HepG2 (cell line): ENCODE measurements around the gene PCAT7. TPM values are rescaled to one million over a fixed set of nuclear protein-coding genes. Genes with fewer than 3 reads are reported as not detected.

ENCODE experiments used
- ARID3A ChIP-seq: IDR thresholded peaks from 2 replicates; pipeline ENCODE4 v1.6.1; 2012; ENCODE audit warnings: low read depth, low read length, improper control_type of control experiment
- CEBPZ ChIP-seq: IDR thresholded peaks from 2 replicates; pipeline ENCODE4 v1.6.1; 2012; ENCODE audit warnings: low read length, improper control_type of control experiment
- CREM ChIP-seq, 2 experiments: sonication (generic) in 1 of 2; formaldehyde crosslinking in 1 of 2; IDR thresholded peaks; 2 replicates each; pipeline versions ENCODE4 v1.4.0 to v1.6.1; 2016 to 2020; ENCODE audit warnings: antibody characterized with exemption in 1 of 2, mild to moderate bottlenecking in 1 of 2, missing genetic modification reagents in 1 of 2
- GFI1 ChIP-seq: sonication (generic); formaldehyde crosslinking; IDR thresholded peaks from 2 replicates; pipeline ENCODE4 v1.5.0; 2020; ENCODE audit warnings: missing genetic modification reagents, mild to moderate bottlenecking, borderline replicate concordance
- KDM5A ChIP-seq: fragments of 200-600 bp; sonication (generic); IDR thresholded peaks from 2 replicates; pipeline ENCODE4 v1.7.0; 2018; ENCODE audit warnings: antibody characterized with exemption, mild to moderate bottlenecking, low read length, borderline replicate concordance
- KLF16 ChIP-seq, 2 experiments: sonication (generic) in 1 of 2; formaldehyde crosslinking in 1 of 2; IDR thresholded peaks; 2 replicates each; pipeline versions ENCODE4 v1.6.1 to v1.8.0; 2016 to 2023; ENCODE audit warnings: missing genetic modification reagents in 2 of 2, missing compliant biosample characterization in 1 of 2
- MXD3 ChIP-seq: IDR thresholded peaks from 2 replicates; pipeline ENCODE4 v1.6.1; 2016; ENCODE audit warnings: mild to moderate bottlenecking, missing biosample characterization, missing genetic modification reagents
- SMYD3 ChIP-seq: sonication (generic); formaldehyde crosslinking; IDR thresholded peaks from 2 replicates; pipeline ENCODE4 v1.8.1; 2023; ENCODE audit warnings: mild to moderate bottlenecking, missing genetic modification reagents
- TEAD3 ChIP-seq: optimal IDR thresholded peaks from 2 replicates; pipeline ENCODE3; 2016; ENCODE audit warnings: borderline replicate concordance
- ZBTB37 ChIP-seq: sonication (generic); formaldehyde crosslinking; IDR thresholded peaks from 2 replicates; pipeline ENCODE4 v1.4.0; 2020; ENCODE audit warnings: mild to moderate bottlenecking, missing genetic modification reagents
- ZFP90 ChIP-seq: sonication (generic); formaldehyde crosslinking; IDR thresholded peaks from 2 replicates; pipeline ENCODE4 v1.8.0; 2022; ENCODE audit warnings: missing genetic modification reagents, mild to moderate bottlenecking, inconsistent platforms, borderline replicate concordance
- ZMYM4 ChIP-seq: sonication (generic); formaldehyde crosslinking; IDR thresholded peaks from 2 replicates; pipeline ENCODE4 v1.8.1; 2023; ENCODE audit warnings: mild to moderate bottlenecking, missing genetic modification reagents
- ZNF101 ChIP-seq: sonication (generic); formaldehyde crosslinking; IDR thresholded peaks from 2 replicates; pipeline ENCODE4 v1.4.0; 2020; ENCODE audit warnings: mild to moderate bottlenecking, low read depth, missing genetic modification reagents, borderline replicate concordance
- ZNF232 ChIP-seq: sonication (generic); formaldehyde crosslinking; IDR thresholded peaks from 2 replicates; pipeline ENCODE4 v1.4.0; 2020; ENCODE audit warnings: missing genetic modification reagents, borderline replicate concordance
- ZNF329 ChIP-seq: sonication (generic); formaldehyde crosslinking; IDR thresholded peaks from 2 replicates; pipeline ENCODE4 v1.9.0; 2021; ENCODE audit warnings: low read depth, mild to moderate bottlenecking, missing genetic modification reagents
- ZNF33B ChIP-seq: sonication (generic); formaldehyde crosslinking; IDR thresholded peaks from 2 replicates; pipeline ENCODE4 v1.5.1; 2020; ENCODE audit warnings: mild to moderate bottlenecking, missing genetic modification reagents
- ZNF44 ChIP-seq: sonication (generic); formaldehyde crosslinking; IDR thresholded peaks from 2 replicates; pipeline ENCODE4 v1.5.1; 2020; ENCODE audit warnings: mild to moderate bottlenecking, missing genetic modification reagents
- ZNF773 ChIP-seq: sonication (generic); formaldehyde crosslinking; IDR thresholded peaks from 2 replicates; pipeline ENCODE4 v1.4.0; 2020; ENCODE audit warnings: missing genetic modification reagents, borderline replicate concordance
- polyA plus RNA-seq, 8 experiments: library from polyadenylated mRNA; depleted of rRNA in 3 of 8; stranded (reverse) in 7 of 8; unstranded in 1 of 8; fragments of >200 nt; fragmentation: Illumina TruSeq in 4 of 8; extraction: Trizol in 4 of 8; gene quantifications; 2 replicates each; pipeline versions ENCODE4 v1.2.1 to v1.2.3, GENCODE V29; 2011 to 2016; ENCODE audit warnings: low read depth in 4 of 8, missing spikeins in 1 of 8, mixed read lengths in 1 of 8; ENCODE audit not compliant: insufficient read depth in 1 of 8
- total RNA-seq, 5 experiments: library from RNA; depleted of rRNA; stranded (reverse); fragments of >200 nt; fragmentation: Illumina TruSeq; extraction: Trizol; gene quantifications; 2 replicates each; pipeline ENCODE4 v1.2.3, GENCODE V29; 2016; ENCODE audit warnings: low read depth in 1 of 5
- TF ChIP-seq, protein P1 (sequence below): sonication (generic); formaldehyde crosslinking; IDR thresholded peaks from 2 replicates; pipeline ENCODE4 v1.4.0; 2020; ENCODE audit warnings: missing genetic modification reagents

PCAT7 gene
- total and polyA plus RNA-seq, 2 of the 13 experiments (the other 11 are each of a cell fraction or from before 2014, with no cell fraction given) = 2.3 to 3.9 TPM

- TF ChIP-seq, protein P1, sequence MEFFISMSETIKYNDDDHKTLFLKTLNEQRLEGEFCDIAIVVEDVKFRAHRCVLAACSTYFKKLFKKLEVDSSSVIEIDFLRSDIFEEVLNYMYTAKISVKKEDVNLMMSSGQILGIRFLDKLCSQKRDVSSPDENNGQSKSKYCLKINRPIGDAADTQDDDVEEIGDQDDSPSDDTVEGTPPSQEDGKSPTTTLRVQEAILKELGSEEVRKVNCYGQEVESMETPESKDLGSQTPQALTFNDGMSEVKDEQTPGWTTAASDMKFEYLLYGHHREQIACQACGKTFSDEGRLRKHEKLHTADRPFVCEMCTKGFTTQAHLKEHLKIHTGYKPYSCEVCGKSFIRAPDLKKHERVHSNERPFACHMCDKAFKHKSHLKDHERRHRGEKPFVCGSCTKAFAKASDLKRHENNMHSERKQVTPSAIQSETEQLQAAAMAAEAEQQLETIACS (CRISPR knock-in tag) = no peak
- TF ChIP-seq GFI1 (CRISPR knock-in tag) (no peak), ZNF33B (CRISPR knock-in tag) (no peak), ARID3A (peak; percentile 82), ZNF44 (CRISPR knock-in tag) (no peak), ZFP90 (CRISPR knock-in tag) (peak; percentile 84), ZMYM4 (CRISPR knock-in tag) (peak; percentile 35; the same call in 1 of the 2 replicates), KDM5A (no peak), ZBTB37 (CRISPR knock-in tag) (no peak), CREM (IDR thresholded peaks at IDR 0.05) (peak; percentile 20; the same call in 1 of the 2 replicates), CREM (CRISPR knock-in tag; IDR thresholded peaks at IDR 0.05) (no peak), ZNF232 (CRISPR knock-in tag) (no peak), ZNF101 (CRISPR knock-in tag) (no peak), ZNF773 (CRISPR knock-in tag) (no peak), SMYD3 (CRISPR knock-in tag) (no peak), MXD3 (no peak), TEAD3 (CRISPR knock-in tag) (peak; percentile 62), KLF16 (CRISPR knock-in tag; IDR thresholded peaks at IDR 0.05) (no peak), CEBPZ (no peak), ZNF329 (CRISPR knock-in tag) (no peak)
These were observed 21.7 kb upstream of the PCAT7 start (continued) for GRCh38 chr9:94533155-94533554.
